Astrocyte (in vitro differentiated cells and primary cell): ENCODE data around the gene TNFRSF8.

ENCODE experiments used
- CTCF ChIP-seq: IDR thresholded peaks from 2 replicates; pipeline ENCODE4 v1.5.1; 2011; ENCODE audit warnings: low read depth, mild to moderate bottlenecking, inconsistent platforms, low read length, moderate library complexity; ENCODE audit not compliant: insufficient read depth
- EZH2 ChIP-seq: IDR thresholded peaks from 2 replicates; pipeline ENCODE4 v1.6.1; 2012; ENCODE audit warnings: mild to moderate bottlenecking, low read length, inconsistent platforms; ENCODE audit not compliant: insufficient read depth

GRCh38 chr1:12152113-12152891 is 89.2 kb downstream of the TNFRSF8 start:
- no peak for TF ChIP-seq CTCF
- no peak for TF ChIP-seq EZH2
